ENCODE data around the gene NDUFS3. TPM values are rescaled to one million over a fixed set of nuclear protein-coding genes. Genes with fewer than 3 reads are reported as not detected.

NDUFS3 gene
- total and polyA plus RNA-seq, 2 donors from 2014 or later: 85.8 to 368 TPM

- TF ChIP-seq CTCF (IDR thresholded peaks at IDR 0.05; ENCODE audit: borderline replicate concordance, extremely low read depth, insufficient read depth): no peak
- Histone ChIP-seq H3K27me3 (ENCODE audit: control insufficient read depth, insufficient read depth, low read length) (no peaks in the 10 kb centered on the region), H3K4me1 (ENCODE audit: control insufficient read depth in 2 of 3, insufficient read depth in 2 of 3, low read depth in 1 of 3, low read length in 3 of 3) (peaks cover 5 to 15% (median 8%) of the 10 kb centered on the region in 3 donors), H3K4me3 (ENCODE audit: low read length in 3 of 3) (no peak overlapping the region), H3K9ac (ENCODE audit: low read length in 3 of 3) (no peak overlapping the region), H3K9me3 (ENCODE audit: control insufficient read depth in 2 of 3, insufficient read depth in 1 of 3, low read length in 3 of 3) (no peaks in the 10 kb centered on the region), H3K36me3 (ENCODE audit: control insufficient read depth in 2 of 3, insufficient read depth in 3 of 3, low read length in 3 of 3) (peaks cover 8 to 36% (median 23%) of the 10 kb centered on the region in 3 donors), H3K27ac (ENCODE audit: low read depth in 2 of 2, low read length in 2 of 2) (no peak overlapping the region)
- no peak for DNase-seq
- no peak for FAIRE-seq
- intact Hi-C loops (cut with DNase I): no loop called here
Observed at GRCh38 chr11:47583844-47584243, 5.0 kb downstream of the NDUFS3 start.

GRCh38 chr11:47586098-47586855 lies 7.4 kb downstream of the NDUFS3 start, which contains the start of gene FAM180B:
Gene FAM180B (plus strand): TSS chr11:47586678. CDS start chr11:47586769, 91 bp downstream.
- no peak within 1 kb of the TSS for H3K4me3 ChIP-seq (ENCODE audit: low read length in 3 of 3)
- H3K27ac ChIP-seq (ENCODE audit: low read depth in 2 of 2, low read length in 2 of 2): no peak within 1 kb of the TSS
- H3K27me3 ChIP-seq (ENCODE audit: control insufficient read depth, insufficient read depth, low read length): no peaks in the 10 kb centered on the region
- peaks cover 0 to 2% (median 0%) of the 10 kb centered on the region in 3 donors for H3K4me1 ChIP-seq (ENCODE audit: control insufficient read depth in 2 of 3, insufficient read depth in 2 of 3, low read depth in 1 of 3, low read length in 3 of 3)
- intact Hi-C loops (cut with DNase I): no loop called here
- H3K9ac ChIP-seq (ENCODE audit: low read length in 3 of 3): no peak within 1 kb of the TSS
- FAIRE-seq (no peak), DNase-seq (no peak)
- TF ChIP-seq CTCF (IDR thresholded peaks at IDR 0.05; ENCODE audit: borderline replicate concordance, extremely low read depth, insufficient read depth): no peak
- H3K9me3 ChIP-seq (ENCODE audit: control insufficient read depth in 2 of 3, insufficient read depth in 1 of 3, low read length in 3 of 3): no peaks in the 10 kb centered on the region
- peaks cover 8 to 29% (median 21%) of the 10 kb centered on the region in 3 donors for H3K36me3 ChIP-seq (ENCODE audit: control insufficient read depth in 2 of 3, insufficient read depth in 3 of 3, low read length in 3 of 3)

GRCh38 chr11:47587039-47587716 lies 8.3 kb downstream of the NDUFS3 start:
- no peak for FAIRE-seq
- H3K27ac ChIP-seq (ENCODE audit: low read depth in 2 of 2, low read length in 2 of 2): no peak overlapping the region
- H3K4me3 ChIP-seq (ENCODE audit: low read length in 3 of 3): no peak overlapping the region

More at GRCh38 chr11:47587039-47587716, 8.3 kb downstream of the NDUFS3 start:
- intact Hi-C loops (cut with DNase I): no loop called here
- H3K9me3 ChIP-seq (ENCODE audit: control insufficient read depth in 2 of 3, insufficient read depth in 1 of 3, low read length in 3 of 3): no peaks in the 10 kb centered on the region
- no peaks in the 10 kb centered on the region for H3K27me3 ChIP-seq (ENCODE audit: control insufficient read depth, insufficient read depth, low read length)
- H3K4me1 ChIP-seq (ENCODE audit: control insufficient read depth in 2 of 3, insufficient read depth in 2 of 3, low read depth in 1 of 3, low read length in 3 of 3): peaks cover 0 to 2% (median 0%) of the 10 kb centered on the region in 3 donors
- no peak overlapping the region for H3K9ac ChIP-seq (ENCODE audit: low read length in 3 of 3)
- no peak for TF ChIP-seq CTCF (IDR thresholded peaks at IDR 0.05; ENCODE audit: borderline replicate concordance, extremely low read depth, insufficient read depth)
- DNase-seq: no peak
- H3K36me3 ChIP-seq (ENCODE audit: control insufficient read depth in 2 of 3, insufficient read depth in 3 of 3, low read length in 3 of 3): peaks cover 3 to 20% (median 15%) of the 10 kb centered on the region in 3 donors

All from kidney (tissue), 14 donors.